ENCODE results near the gene SDK1.

The SDK1 gene

DNA sequence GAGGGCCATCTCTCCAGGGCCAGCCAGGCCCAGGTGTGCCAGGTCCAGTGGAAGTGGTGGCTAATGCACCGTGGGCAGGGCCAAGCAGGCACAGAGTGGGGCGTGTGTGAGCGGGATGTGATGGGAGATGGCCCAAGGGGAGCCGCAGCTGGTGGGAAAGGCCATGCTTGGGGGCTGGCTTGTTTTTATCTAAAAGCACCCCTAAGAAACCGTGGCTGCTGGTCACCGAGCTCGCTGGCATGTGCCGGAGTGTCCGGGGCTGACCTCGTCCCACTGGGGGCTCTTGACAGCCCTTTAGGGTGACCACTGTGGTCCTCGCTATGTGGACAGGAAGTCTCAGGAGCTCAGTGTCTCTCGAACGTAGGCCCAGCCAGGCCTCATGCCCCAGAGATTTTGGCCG lies 798.6 kb downstream of the SDK1 start:
- no peaks in the 10 kb centered on the region for H3K27me3 ChIP-seq (ENCODE audit: insufficient read depth, low read depth, severe bottlenecking)
- TF ChIP-seq CTCF (IDR thresholded peaks at IDR 0.05; ENCODE audit: low read depth, low read length): no peak
- DNase-seq: no peak
- H3K9me3 ChIP-seq (ENCODE audit: severe bottlenecking): no peaks in the 10 kb centered on the region
- no peak overlapping the region for H3K4me3 ChIP-seq (ENCODE audit: low read depth, low read length)
- no peaks in the 10 kb centered on the region for H3K36me3 ChIP-seq
- H3K27ac ChIP-seq: no peak overlapping the region

DNA sequence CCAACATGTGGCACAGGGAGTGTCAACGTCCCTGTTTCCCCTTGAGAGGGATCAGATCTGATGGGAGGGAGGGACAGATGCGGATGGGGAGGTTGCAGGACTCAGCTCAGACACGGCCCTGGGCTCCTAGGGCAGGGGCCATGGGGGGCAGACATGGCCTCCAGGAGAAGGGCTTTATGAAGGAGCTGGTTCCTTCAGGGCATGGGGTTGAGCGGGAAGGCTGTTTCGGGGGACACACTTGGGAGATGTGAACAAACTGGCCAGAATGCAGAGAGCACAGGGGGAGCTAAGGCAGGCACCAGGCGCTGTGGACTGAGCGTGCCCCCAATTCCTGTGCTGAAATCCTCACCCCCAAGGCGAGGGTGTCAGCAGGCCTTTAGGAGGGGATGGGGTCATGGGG lies 799.1 kb downstream of the SDK1 start:
- TF ChIP-seq CTCF (IDR thresholded peaks at IDR 0.05; ENCODE audit: low read depth, low read length): no peak
- Histone ChIP-seq H3K27ac (no peak overlapping the region), H3K36me3 (no peaks in the 10 kb centered on the region), H3K27me3 (ENCODE audit: insufficient read depth, low read depth, severe bottlenecking) (no peaks in the 10 kb centered on the region), H3K9me3 (ENCODE audit: severe bottlenecking) (no peaks in the 10 kb centered on the region), H3K4me3 (ENCODE audit: low read depth, low read length) (no peak overlapping the region)
- DNase-seq: no peak

DNA sequence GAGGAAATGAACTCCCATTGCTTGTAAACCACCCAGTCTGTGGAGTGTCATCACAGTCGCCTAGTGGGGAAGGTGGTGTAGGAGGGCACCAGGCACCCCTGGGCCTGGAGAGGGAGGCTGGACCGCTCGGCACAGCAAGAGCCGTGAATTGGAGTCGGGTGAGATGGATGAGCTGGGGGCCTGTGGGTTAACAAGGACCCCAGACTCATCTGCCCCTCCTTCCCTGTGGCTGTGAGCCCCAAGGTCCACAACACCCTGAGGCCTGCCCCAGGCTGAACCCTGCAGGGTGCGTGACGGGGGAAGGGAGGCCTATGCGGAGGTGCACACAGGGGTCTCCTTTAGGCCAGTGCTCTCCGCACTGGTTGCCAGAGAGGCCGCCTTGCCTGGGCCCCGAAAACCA lies 799.6 kb downstream of the SDK1 start:
- TF ChIP-seq CTCF (IDR thresholded peaks at IDR 0.05; ENCODE audit: low read depth, low read length): no peak
- Histone ChIP-seq H3K9me3 (ENCODE audit: severe bottlenecking) (no peaks in the 10 kb centered on the region), H3K27me3 (ENCODE audit: insufficient read depth, low read depth, severe bottlenecking) (no peaks in the 10 kb centered on the region), H3K4me3 (ENCODE audit: low read depth, low read length) (no peak overlapping the region), H3K27ac (no peak overlapping the region), H3K36me3 (no peaks in the 10 kb centered on the region)
- DNase-seq: no peak

DNA sequence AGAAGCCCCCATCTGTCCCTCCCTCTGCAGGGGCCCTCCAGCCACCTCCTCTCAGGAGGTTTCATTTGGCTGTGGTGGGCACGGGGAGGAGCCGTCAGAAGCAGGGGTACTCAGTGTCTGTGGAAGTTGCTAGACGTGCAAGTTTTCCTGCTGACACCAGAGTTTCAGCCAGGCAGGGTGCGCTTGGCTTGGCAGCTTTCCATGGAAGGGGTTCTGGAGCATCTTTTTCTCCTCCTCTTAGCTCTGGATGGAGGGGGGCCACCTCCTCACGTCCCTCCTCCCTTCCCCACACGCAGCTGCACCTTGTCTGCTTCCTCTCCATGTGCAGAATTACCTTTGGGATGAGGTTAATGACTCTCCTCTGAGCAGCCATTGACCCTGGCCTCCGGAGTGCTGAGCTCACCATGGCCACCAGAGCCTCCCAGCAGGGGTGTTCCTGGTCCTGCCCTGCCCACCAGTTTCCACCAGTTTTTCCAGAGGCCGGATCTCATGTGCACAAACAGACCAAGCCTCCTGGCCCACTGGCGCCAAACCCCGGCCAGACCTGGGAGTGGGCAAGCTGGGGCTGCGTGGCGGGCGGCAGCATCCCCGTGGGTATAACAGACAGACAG lies 801.3 kb downstream of the SDK1 start:
- H3K4me3 ChIP-seq (ENCODE audit: low read depth, low read length): no peak overlapping the region
- TF ChIP-seq CTCF (IDR thresholded peaks at IDR 0.05; ENCODE audit: low read depth, low read length): no peak
- no peaks in the 10 kb centered on the region for H3K27me3 ChIP-seq (ENCODE audit: insufficient read depth, low read depth, severe bottlenecking)
- H3K27ac ChIP-seq: no peak overlapping the region
- no peaks in the 10 kb centered on the region for H3K9me3 ChIP-seq (ENCODE audit: severe bottlenecking)
- DNase-seq: no peak
- H3K36me3 ChIP-seq: no peaks in the 10 kb centered on the region

DNA sequence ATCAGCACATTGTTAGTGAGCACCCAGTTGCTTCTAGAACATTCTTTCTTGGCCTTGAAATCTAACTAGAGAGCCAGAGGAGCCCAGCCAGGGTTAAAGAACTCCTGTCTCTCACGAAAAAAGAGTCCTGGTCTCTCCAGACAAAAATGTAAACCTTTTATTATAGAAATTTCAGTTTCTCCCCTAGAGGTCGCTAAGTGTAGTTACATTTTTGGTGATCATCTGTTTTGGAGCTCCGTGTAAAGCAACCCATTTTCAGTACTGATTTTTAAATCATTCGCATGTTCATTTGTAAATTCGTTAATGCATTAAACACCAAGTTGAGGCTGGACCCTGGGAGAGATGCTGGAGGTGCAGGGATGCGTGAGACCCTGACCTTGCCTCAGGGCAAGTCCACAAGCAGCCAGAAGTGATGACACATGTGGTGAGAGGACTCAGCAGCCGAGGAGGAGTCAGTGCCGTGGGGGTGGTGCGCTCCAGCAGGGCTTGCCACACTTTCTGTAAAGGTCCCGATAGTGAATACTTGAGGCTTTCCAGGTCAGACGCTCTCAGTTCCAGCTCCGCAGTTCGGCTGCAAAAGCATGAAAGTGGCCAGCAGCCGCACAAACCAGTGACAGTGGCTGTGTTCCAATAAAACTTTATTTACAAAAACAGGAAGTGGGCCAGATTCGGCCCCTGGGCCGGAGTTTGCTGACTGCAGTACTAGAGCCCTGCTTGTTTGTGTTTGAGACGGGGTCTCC lies 802.5 kb downstream of the SDK1 start:
- Histone ChIP-seq H3K27ac (no peak overlapping the region), H3K27me3 (ENCODE audit: insufficient read depth, low read depth, severe bottlenecking) (no peaks in the 10 kb centered on the region), H3K9me3 (ENCODE audit: severe bottlenecking) (no peaks in the 10 kb centered on the region), H3K4me3 (ENCODE audit: low read depth, low read length) (no peak overlapping the region), H3K36me3 (no peaks in the 10 kb centered on the region)
- DNase-seq: no peak
- no peak for TF ChIP-seq CTCF (IDR thresholded peaks at IDR 0.05; ENCODE audit: low read depth, low read length)
